HEK293T (cell line): ENCODE data around the gene RALGPS2.

Experiments used
- CTCF ChIA-PET: fragments of 350-600 bp; formaldehyde crosslinking; extraction: SDS; loops from one replicate; lab custom pipeline; 2021; ENCODE audit warnings: antibody characterized with exemption, inconsistent platforms; lab: Yijun Ruan, JAX
- POLR2A ChIA-PET: fragments of 350-600 bp; formaldehyde crosslinking; extraction: SDS; loops from one replicate; lab custom pipeline; 2020; ENCODE audit warnings: antibody characterized with exemption, inconsistent platforms; lab: Yijun Ruan, JAX
- DNase-seq: peaks from one replicate; pipeline ENCODE4 v3.0.0; 2012; ENCODE audit warnings: mixed read lengths; ENCODE audit errors: extremely low spot score
- ARNT ChIP-seq: fragments of 450-650 bp; IDR thresholded peaks from 2 replicates; pipeline ENCODE4 v1.6.1; 2017; ENCODE audit warnings: mild to moderate bottlenecking
- BHLHE40 ChIP-seq: fragments of 450-650 bp; IDR thresholded peaks from 2 replicates; pipeline ENCODE4 v1.6.1; 2016; ENCODE audit warnings: mild to moderate bottlenecking, moderate library complexity, borderline replicate concordance
- CTBP1 ChIP-seq: fragments of 450-650 bp; IDR thresholded peaks from 2 replicates; pipeline ENCODE4 v1.6.1; 2016; ENCODE audit warnings: borderline replicate concordance
- ELF4 ChIP-seq: fragments of 450-650 bp; IDR thresholded peaks from 2 replicates; pipeline ENCODE4 v1.6.1; 2017; ENCODE audit warnings: antibody characterized with exemption
- FOXA1 ChIP-seq: fragments of 450-650 bp; IDR thresholded peaks from 2 replicates; pipeline ENCODE4 v1.6.1; 2016; ENCODE audit warnings: mild to moderate bottlenecking
- FOXK2 ChIP-seq: fragments of 450-650 bp; IDR thresholded peaks from 2 replicates; pipeline ENCODE4 v1.6.1; 2016; ENCODE audit warnings: mild to moderate bottlenecking
- FOXM1 ChIP-seq: fragments of 450-650 bp; IDR thresholded peaks from 2 replicates; pipeline ENCODE4 v1.6.1; 2017; ENCODE audit warnings: mild to moderate bottlenecking, borderline replicate concordance
- HDGF ChIP-seq: fragments of 450-650 bp; IDR thresholded peaks from 2 replicates; pipeline ENCODE4 v1.6.1; 2017; ENCODE audit warnings: antibody characterized with exemption, borderline replicate concordance
- L3MBTL2 ChIP-seq: fragments of 450-650 bp; conservative IDR thresholded peaks from 2 replicates; pipeline ENCODE4 v1.6.1; 2016; ENCODE audit warnings: mild to moderate bottlenecking
- LEF1 ChIP-seq: fragments of 450-650 bp; IDR thresholded peaks from 2 replicates; pipeline ENCODE4 v1.6.1; 2017; ENCODE audit warnings: mild to moderate bottlenecking, borderline replicate concordance
- NFRKB ChIP-seq: fragments of 450-650 bp; IDR thresholded peaks from 2 replicates; pipeline ENCODE4 v1.6.1; 2016; ENCODE audit warnings: mild to moderate bottlenecking, moderate library complexity
- PKNOX1 ChIP-seq: fragments of 450-650 bp; IDR thresholded peaks from 2 replicates; pipeline ENCODE4 v1.6.1; 2016
- SP1 ChIP-seq: fragments of 450-650 bp; IDR thresholded peaks from 2 replicates; pipeline ENCODE4 v1.6.1; 2017
- SUZ12 ChIP-seq: fragments of 450-650 bp; IDR thresholded peaks from 2 replicates; pipeline ENCODE4 v1.6.1; 2016; ENCODE audit warnings: mild to moderate bottlenecking
- TARDBP ChIP-seq: fragments of 450-650 bp; IDR thresholded peaks from 2 replicates; pipeline ENCODE4 v1.6.1; 2016
- ZNF384 ChIP-seq: fragments of 450-650 bp; IDR thresholded peaks from 2 replicates; pipeline ENCODE4 v1.6.1; 2016

RALGPS2 gene

GRCh38 chr1:178953034-178953433, 228.0 kb downstream of the RALGPS2 start:
- DNase-seq: no peak
- CTCF ChIA-PET: no interaction called here

DNA sequence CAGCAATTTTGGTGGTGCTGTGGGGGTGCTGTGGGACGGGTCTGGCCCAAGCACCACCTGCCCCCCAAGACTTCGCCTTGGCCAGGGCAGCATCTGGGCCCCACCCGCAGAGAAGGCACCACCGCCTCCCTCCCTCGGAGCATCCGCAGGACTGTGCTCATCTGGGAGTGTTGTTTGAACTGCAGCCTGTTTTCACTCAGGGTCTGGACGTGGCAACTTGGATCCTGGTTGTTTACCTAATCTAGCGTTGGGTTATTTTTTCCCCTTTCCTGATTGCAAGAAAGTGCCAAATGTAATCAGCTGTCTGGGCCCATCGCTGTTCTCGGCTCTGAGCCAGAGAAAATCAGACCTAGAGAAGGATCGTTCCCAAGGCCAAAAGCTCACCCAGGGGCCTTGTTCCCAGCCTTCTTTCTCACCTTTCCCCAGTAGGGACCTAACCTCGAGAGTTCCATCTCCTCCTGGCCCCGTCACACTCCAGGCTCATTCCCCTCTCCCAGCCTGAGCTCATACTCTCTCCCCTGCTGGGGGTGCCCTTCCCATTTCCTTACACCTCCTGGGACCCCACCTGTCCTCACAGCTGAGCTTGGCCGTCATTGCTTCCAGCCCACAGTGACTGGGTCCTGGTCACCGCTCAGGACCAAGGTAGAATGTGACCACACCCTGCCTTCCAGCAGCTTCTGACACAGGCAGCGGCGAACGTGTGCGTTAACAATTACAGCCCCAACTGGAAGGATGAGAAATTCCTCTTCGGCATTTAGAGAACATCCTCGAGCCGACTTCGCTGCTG, 228.7 kb downstream of the RALGPS2 start:
- ChIA-PET CTCF (no interaction called here), POLR2A (no interaction called here)
- DNase-seq: no peak
- TF ChIP-seq HDGF (no peak), FOXM1 (no peak), BHLHE40 (no peak), L3MBTL2 (no peak), TARDBP (no peak), ZNF384 (no peak), CTBP1 (no peak), LEF1 (no peak), FOXA1 (no peak), PKNOX1 (no peak), SUZ12 (no peak), NFRKB (no peak), FOXK2 (no peak), ELF4 (no peak), ARNT (no peak), SP1 (no peak)

More at GRCh38 chr1:178953034-178953433, 228.0 kb downstream of the RALGPS2 start:
- POLR2A ChIA-PET: no interaction called here
- TF ChIP-seq FOXA1 (no peak), SP1 (no peak), L3MBTL2 (no peak), CTBP1 (no peak), FOXK2 (no peak)

DNA sequence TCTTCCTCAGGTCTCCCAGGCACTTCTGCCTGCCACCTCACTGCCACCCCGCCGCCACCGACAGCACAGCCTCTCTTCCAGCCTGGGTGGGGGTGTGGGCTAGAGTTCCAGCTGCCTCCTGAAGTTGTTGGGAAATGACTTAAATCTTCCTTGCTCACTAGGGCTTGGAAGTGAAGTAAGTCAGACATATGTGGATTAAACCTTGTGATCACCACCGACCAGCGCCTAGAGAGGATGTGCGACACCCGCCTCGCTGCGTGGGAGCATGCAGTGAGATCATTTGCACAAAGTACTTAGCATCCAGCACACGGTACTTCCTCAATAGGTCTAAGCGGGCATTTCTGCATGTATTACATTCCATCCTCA, 229.3 kb downstream of the RALGPS2 start:
- DNase-seq: no peak
- ChIA-PET POLR2A (no interaction called here), CTCF (no interaction called here)
- TF ChIP-seq SP1: no peak
- TF ChIP-seq L3MBTL2: no peak
- no peak for TF ChIP-seq HDGF
- no peak for TF ChIP-seq TARDBP
- no peak for TF ChIP-seq ZNF384
- TF ChIP-seq CTBP1: no peak
- TF ChIP-seq FOXM1: no peak
- TF ChIP-seq ELF4: no peak
- TF ChIP-seq FOXA1: no peak

- POLR2A ChIA-PET: no interaction called here
- TF ChIP-seq NFRKB (no peak), FOXA1 (no peak), ZNF384 (no peak), FOXK2 (no peak), L3MBTL2 (no peak), HDGF (no peak), FOXM1 (no peak), LEF1 (no peak), TARDBP (no peak), SUZ12 (no peak), PKNOX1 (no peak), ARNT (no peak)
- DNase-seq: no peak
- CTCF ChIA-PET: no interaction called here
Observed at GRCh38 chr1:178954937-178955336, 229.9 kb downstream of the RALGPS2 start.

- TF ChIP-seq PKNOX1 (no peak), LEF1 (no peak)
- CTCF ChIA-PET: no interaction called here
- DNase-seq: no peak
- POLR2A ChIA-PET: no interaction called here
Observed at GRCh38 chr1:178955391-178955954, 230.4 kb downstream of the RALGPS2 start.

DNA sequence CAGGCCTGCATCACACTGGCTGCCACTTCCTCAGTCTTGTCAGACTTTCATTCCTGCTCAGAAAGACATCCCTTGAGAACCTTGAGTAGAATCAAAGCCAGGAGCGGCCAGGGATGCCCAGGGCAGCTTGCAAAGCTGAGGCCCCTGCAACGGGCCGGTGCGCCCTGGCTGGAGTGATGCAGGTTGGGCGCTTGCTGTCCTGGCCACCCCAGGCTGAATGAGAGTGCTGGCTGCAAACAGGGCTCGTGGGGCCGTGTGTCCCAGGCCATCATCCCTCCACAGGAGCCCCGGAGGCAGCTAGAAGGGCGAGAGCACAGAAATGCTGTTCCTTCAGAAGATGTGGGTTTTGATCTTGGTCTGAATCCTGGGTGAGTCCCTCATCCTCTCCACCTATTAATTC, 233.4 kb downstream of the RALGPS2 start:
- no peak for DNase-seq
- no peak for TF ChIP-seq SUZ12
- TF ChIP-seq HDGF: no peak
- TF ChIP-seq NFRKB: no peak
- no peak for TF ChIP-seq PKNOX1
- TF ChIP-seq FOXM1: no peak
- no peak for TF ChIP-seq ZNF384
- no peak for TF ChIP-seq BHLHE40
- no peak for TF ChIP-seq FOXA1
- TF ChIP-seq LEF1: no peak
- no peak for TF ChIP-seq ELF4
- TF ChIP-seq L3MBTL2: no peak
- no peak for TF ChIP-seq CTBP1
- TF ChIP-seq TARDBP: no peak
- TF ChIP-seq FOXK2: no peak
- TF ChIP-seq SP1: no peak
- no peak for TF ChIP-seq ARNT
- POLR2A ChIA-PET: no interaction called here
- CTCF ChIA-PET: interaction anchor here (0.9 kb wide), 1 partner anchor 44 kb away, joined by 3 read pairs; no protein-coding TSS in a partner anchor
